DOHH2 (cell line): ENCODE measurements around the gene P2RY6.
"Not testable (repeated sequence)": the region's sequence is repeated elsewhere in the genome, so short reads cannot be mapped to it uniquely, and the experiment has no call there.

Source experiments
- CTCF ChIP-seq: fragments of 200-600 bp; sonication (generic); IDR thresholded peaks from one replicate; pipeline ENCODE4 v1.5.1; 2014; ENCODE audit warnings: antibody characterized with exemption, mild to moderate bottlenecking, low read depth, low read length; ENCODE audit not compliant: poor library complexity, severe bottlenecking
- EZH2phosphoT487 ChIP-seq: fragments of 200-600 bp; sonication (generic); IDR thresholded peaks from 2 replicates; pipeline ENCODE4 v1.6.1; 2017; ENCODE audit warnings: borderline replicate concordance, mild to moderate bottlenecking, antibody characterized with exemption, low read length, moderate library complexity, mixed read lengths

- not testable (repeated sequence) for TF ChIP-seq CTCF, EZH2phosphoT487
Observed at GRCh38 chr11:73271478-73271865, 666 bp upstream of the P2RY6 start.
